H4 (cell line): ENCODE data around the gene EPB42. TPM values are rescaled to one million over a fixed set of nuclear protein-coding genes. Genes with fewer than 3 reads are reported as not detected.
"Not testable (repeated sequence)": the region's sequence is repeated elsewhere in the genome, so short reads cannot be mapped to it uniquely, and the experiment has no call there.

ENCODE experiments used
- DNase-seq: peaks from one replicate; pipeline ENCODE4 v3.0.0-alpha.2; 2015; ENCODE audit warnings: low spot score
- total RNA-seq: library from RNA; depleted of rRNA; stranded (reverse); fragments of >200 nt; shearing (Covaris generic); gene quantifications from 2 replicates; pipeline ENCODE4 v1.2.3, GENCODE V29; 2014

EPB42 gene
- total RNA-seq, 1 experiment from 2014 or later: not detected

GRCh38 chr15:43212299-43212698 is 8.5 kb downstream of the EPB42 start:
- DNase-seq: no peak

DNA sequence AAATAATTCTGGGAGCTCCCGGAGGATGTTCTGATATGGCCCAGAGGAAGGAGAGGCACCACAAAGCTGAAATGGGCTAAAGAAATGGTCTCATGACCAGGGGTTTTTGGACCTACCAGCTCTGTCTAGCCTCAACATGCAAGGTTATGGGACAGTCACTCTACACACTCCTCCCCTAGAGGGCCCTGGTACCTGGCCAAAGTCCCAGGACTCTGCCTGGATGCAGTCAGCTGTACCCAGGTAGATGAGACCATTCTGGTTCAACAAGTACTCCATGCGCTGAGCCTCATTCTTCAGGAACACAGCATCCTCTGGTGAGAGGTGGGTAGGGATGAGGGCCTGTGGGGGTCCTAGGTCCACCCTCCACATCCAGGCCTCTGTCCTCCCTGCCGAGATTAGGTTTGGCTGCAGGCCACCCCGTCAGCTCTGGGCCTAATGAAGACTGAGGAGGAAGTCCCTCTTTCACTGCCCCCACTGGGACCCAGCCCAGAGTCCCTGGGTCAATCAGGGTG is 9.5 kb downstream of the EPB42 start:
- no peak for DNase-seq

- DNase-seq: no peak
Observed at GRCh38 chr15:43210807-43211206, 10.0 kb downstream of the EPB42 start.

- DNase-seq: no peak
Observed at GRCh38 chr15:43210172-43210745, 10.6 kb downstream of the EPB42 start.

DNA sequence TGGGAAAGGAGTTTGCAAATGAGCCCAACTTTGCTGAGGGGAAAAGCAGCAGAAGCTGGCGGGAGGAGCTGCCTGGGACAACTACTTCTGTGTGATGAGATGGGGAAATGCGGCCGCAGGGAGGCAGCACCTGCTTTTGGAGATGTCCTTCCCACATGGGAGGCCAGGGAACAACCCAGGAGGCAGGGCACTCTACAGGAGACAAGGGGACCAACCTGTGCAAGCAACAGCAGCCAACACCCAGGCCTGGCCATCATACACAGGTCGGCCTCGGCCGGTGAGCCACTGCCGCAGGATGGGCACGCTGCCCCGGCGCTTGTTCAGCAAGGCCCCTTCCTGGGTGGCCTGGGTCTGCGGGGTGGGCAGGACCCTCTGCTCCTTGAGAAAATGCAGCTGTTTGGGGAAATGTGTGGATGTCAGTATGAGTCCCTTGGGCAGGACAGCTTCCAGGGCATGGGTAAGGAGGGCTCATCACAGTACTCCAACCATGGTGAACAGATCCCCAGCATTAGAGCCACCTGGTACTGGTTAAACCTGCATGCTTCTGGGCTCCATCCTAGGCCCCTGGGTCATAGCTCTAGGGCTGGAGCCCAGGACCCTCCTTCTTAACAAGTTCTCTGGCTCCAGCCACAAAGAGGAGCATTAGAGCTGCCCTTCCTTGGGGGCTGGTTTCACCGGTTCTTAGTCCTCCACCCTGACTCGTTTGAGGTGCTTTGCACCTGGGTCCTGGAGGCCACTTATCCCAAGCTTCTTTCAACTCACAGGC is 11.6 kb downstream of the EPB42 start:
- no peak for DNase-seq

GRCh38 chr15:43208052-43209002 is 12.5 kb downstream of the EPB42 start:
- DNase-seq: no peak

- DNase-seq: no peak
Observed at GRCh38 chr15:43207024-43207423, 13.8 kb downstream of the EPB42 start.

DNA sequence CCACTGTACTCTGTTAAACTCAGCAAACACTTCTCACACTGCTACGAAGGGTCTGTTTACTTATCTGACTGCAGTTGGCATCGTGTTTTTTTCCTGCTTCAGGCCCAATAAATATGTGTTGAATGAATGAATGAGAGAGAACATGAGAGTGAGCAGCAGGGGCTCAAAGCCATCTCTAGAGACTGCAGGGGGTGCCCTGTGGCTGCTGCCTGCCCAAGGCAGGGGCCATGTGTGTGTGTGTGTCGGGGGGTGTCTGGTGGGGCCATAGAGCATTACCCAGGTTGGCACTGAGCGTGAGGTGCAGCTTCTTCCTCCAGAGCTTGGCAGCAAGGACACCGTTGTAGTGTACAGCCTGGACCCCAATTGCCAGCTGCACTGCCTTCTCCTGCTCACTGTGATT is 14.8 kb downstream of the EPB42 start:
- DNase-seq: no peak

GRCh38 chr15:43204016-43204901 is 16.6 kb downstream of the EPB42 start:
- peak; percentile 63 for DNase-seq

DNA sequence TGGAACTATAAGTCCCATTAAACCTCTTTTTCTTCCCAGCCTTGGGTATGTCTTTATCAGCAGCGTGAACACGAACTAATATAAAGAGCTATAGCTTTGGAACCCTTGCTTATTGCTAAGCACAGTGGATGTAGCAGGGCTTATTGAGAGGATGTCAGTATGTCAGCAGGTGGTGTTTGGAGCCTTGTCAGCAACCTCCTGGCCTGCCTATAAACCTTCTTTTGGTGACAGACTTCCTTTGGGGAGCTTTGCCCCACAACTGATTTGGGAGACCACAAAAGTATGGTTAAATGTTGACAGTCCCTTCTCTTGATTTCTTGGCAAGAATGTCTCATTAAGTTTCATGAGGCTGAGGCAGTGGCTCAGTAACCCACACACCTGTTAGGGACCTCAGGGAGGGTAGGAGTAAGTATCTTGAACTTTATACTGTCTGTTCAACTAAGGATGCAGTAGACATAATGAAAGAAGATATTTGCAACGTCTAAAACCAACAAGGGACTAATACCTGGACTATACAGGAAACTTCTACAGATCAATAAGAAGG is 20.8 kb downstream of the EPB42 start:
- no peak for DNase-seq

GRCh38 chr15:43198992-43199391 is 21.8 kb downstream of the EPB42 start:
- DNase-seq: no peak

GRCh38 chr15:43198556-43198955 is 22.3 kb downstream of the EPB42 start:
- DNase-seq: not testable (repeated sequence)

DNA sequence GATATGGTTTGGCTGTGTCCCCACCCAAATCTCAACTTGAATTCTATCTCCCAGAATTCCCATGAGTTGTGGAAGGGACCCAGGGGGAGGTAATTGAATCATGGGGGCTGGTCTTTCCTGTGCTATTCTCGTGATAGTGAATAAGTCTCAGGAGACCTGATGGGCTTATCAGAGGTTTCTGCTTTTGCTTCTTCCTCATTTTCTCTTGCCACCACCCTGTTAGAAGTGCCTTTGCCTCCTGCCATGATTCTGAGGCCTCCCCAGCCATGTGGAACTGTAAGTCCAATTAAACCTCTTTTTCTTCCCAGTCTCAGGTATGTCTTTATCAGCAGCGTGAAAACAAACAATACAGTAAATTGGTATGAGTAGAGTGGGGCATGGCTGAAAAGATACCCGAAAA is 23.0 kb downstream of the EPB42 start:
- DNase-seq: not testable (repeated sequence)

DNA sequence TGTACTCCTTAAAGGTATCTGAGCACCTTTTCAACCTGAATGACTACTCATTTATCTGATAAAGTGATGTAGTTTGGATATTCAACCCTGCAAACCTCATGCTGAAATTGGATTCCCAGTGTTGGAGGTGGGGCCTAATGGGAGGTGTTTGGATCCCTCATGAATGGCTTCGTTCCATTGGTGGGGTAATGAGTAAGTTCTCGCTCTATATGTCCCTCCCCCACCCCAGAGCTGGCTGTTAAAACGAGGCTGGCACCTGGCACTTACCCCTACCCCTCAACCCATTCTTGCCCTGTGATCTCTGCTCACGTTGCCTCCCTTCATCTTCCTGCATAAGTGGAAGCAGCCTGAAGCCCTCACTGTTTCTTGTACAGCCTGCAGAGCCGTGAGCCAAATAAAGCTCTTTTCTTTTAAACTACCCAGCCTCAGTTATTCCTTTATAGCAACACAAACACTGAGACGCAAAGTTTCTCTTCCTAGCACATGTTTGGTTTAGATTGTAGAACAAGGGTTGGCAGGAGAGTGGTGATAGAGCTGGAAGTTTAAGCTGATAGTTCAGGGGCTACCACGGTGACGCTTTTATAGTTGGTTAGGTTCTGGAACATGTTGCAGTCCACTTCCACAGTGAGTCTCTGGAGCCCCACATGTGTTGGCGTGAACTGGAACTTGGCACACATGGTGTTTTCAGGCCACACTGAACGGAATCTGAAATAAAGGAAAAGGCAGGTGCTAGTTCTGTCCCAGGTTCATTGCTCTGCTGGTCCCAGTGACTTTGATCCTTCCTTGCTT is 23.9 kb downstream of the EPB42 start:
- no peak for DNase-seq

- DNase-seq: no peak
Observed at GRCh38 chr15:43194795-43195194, 26.0 kb downstream of the EPB42 start.

DNA sequence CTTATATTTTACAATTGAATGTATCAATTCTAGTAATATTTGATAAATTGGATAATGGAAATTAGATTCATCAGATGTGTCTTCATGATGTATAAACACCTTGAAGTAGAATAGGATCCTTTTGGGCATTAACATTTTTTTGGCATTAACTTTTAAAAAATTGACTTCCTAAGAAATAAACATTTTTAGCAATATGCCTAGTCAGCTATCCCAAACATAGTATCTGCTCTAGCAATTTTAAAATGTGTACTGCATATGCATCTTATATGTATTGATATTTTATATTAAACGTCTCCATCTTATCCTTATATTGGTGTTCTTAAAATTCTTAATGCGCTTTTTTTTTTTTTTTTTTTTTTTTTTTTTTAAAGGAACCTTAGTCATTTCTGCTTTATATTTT is 27.1 kb downstream of the EPB42 start:
- DNase-seq: no peak

GRCh38 chr15:43190178-43190577 is 30.6 kb downstream of the EPB42 start:
- DNase-seq: no peak

GRCh38 chr15:43189296-43189695 is 31.5 kb downstream of the EPB42 start:
- DNase-seq: no peak

GRCh38 chr15:43187544-43188155 is 33.2 kb downstream of the EPB42 start:
- peak; percentile 63 for DNase-seq

GRCh38 chr15:43186003-43186353 is 34.8 kb downstream of the EPB42 start:
- no peak for DNase-seq
